Measurements from ENCODE around the gene YTHDF1.

GRCh38 chr20:63202021-63202420 lies 13.9 kb downstream of the YTHDF1 start:
- TF ChIP-seq CTCF (IDR thresholded peaks at IDR 0.05) (no peak), ATOH8 (CRISPR knock-in tag; IDR thresholded peaks at IDR 0.05; ENCODE audit: low read depth) (no peak), REST (IDR thresholded peaks at IDR 0.05) (no peak), BHLHE40 (IDR thresholded peaks at IDR 0.05; ENCODE audit: low read depth, low read length) (no peak), MAFK (IDR thresholded peaks at IDR 0.05; ENCODE audit: partially characterized antibody) (no peak), CHD4 (IDR thresholded peaks at IDR 0.05; ENCODE audit: borderline replicate concordance) (no peak), EP300 (IDR thresholded peaks at IDR 0.05) (no peak), CBX2 (IDR thresholded peaks at IDR 0.05; ENCODE audit: borderline replicate concordance, low read depth) (no peak), POLR2A (IDR thresholded peaks at IDR 0.05; ENCODE audit: low read length) (no peak), NFE2L2 (conservative IDR thresholded peaks at IDR 0.05; ENCODE audit: low read length) (no peak), KDM1A (IDR thresholded peaks at IDR 0.05; ENCODE audit: low read depth) (no peak), SREBF2 (IDR thresholded peaks at IDR 0.05) (no peak)
